Naive thymus-derived CD4-positive, alpha-beta T cell (primary cell): ENCODE measurements around the gene PRRT1. TPM values are rescaled to one million over a fixed set of nuclear protein-coding genes. Genes with fewer than 3 reads are reported as not detected.
"Not testable (repeated sequence)": the region's sequence is repeated elsewhere in the genome, so short reads cannot be mapped to it uniquely, and the experiment has no call there.

Source experiments
- ATAC-seq: fragments of 150-1000 bp; cut with Tn5 transposase; 2 replicates; pipeline ENCODE4 v1.10.0; 2021; ENCODE audit warnings: mild to moderate bottlenecking, moderate library complexity
- CTCF ChIA-PET: fragments of 350-600 bp; sonication (Branson Sonifier 250); formaldehyde crosslinking; loops from one replicate; lab custom pipeline; 2021; ENCODE audit warnings: antibody characterized with exemption; lab: Charles Lee
- POLR2A ChIA-PET: fragments of 350-600 bp; sonication (Branson Sonifier 250); formaldehyde crosslinking; loops from one replicate; lab custom pipeline; 2021; ENCODE audit warnings: antibody characterized with exemption, inconsistent platforms; lab: Charles Lee
- DNase-seq, 9 donors: peaks; one replicate each; pipeline versions ENCODE4 v3.0.0 to v3.0.0-alpha.2; 2020 to 2022; ENCODE audit warnings: mixed read lengths in 1 of 9
- H3K27ac ChIP-seq: one replicate; pipeline ENCODE4 v1.7.0; 2013; ENCODE audit warnings: mild to moderate bottlenecking, low read depth, low read length, moderate library complexity
- H3K27me3 ChIP-seq, 2 donors: one replicate each; pipeline ENCODE4 v1.7.0; 2013; ENCODE audit warnings: low read length in 2 of 2, mild to moderate bottlenecking in 2 of 2, moderate library complexity in 2 of 2; ENCODE audit not compliant: control insufficient read depth in 2 of 2, insufficient read depth in 2 of 2
- H3K36me3 ChIP-seq, 3 experiments: 1 replicate in 2 of 3; 2 replicates in 1 of 3; pipeline ENCODE4 v1.7.0; 2013; ENCODE audit warnings: low read length in 3 of 3, mild to moderate bottlenecking in 3 of 3, moderate library complexity in 1 of 3; ENCODE audit not compliant: insufficient read depth in 3 of 3, control insufficient read depth in 2 of 3
- H3K4me1 ChIP-seq, 2 donors: one replicate each; pipeline ENCODE4 v1.7.0; 2013; ENCODE audit warnings: low read length in 2 of 2, mild to moderate bottlenecking in 2 of 2, moderate library complexity in 1 of 2; ENCODE audit not compliant: control insufficient read depth in 2 of 2, insufficient read depth in 2 of 2
- H3K4me3 ChIP-seq: 2 replicates; pipeline ENCODE4 v1.7.0; 2013; ENCODE audit warnings: mild to moderate bottlenecking, low read length
- H3K9me3 ChIP-seq, 3 experiments: 1 replicate in 2 of 3; 2 replicates in 1 of 3; pipeline ENCODE4 v1.7.0; 2013; ENCODE audit warnings: low read length in 3 of 3; ENCODE audit not compliant: control insufficient read depth in 2 of 3
- H3K27ac Mint-ChIP-seq, 9 donors: one replicate each; pipeline ENCODE4 v1.8.0; 2020 to 2022; ENCODE audit warnings: mixed read lengths in 9 of 9, mild to moderate bottlenecking in 8 of 9, moderate library complexity in 5 of 9, inconsistent platforms in 2 of 9
- H3K27me3 Mint-ChIP-seq, 5 donors: one replicate each; pipeline ENCODE4 v1.8.0; 2021 to 2022; ENCODE audit warnings: mixed read lengths in 5 of 5, mild to moderate bottlenecking in 1 of 5
- H3K36me3 Mint-ChIP-seq, 5 donors: one replicate each; pipeline ENCODE4 v1.8.0; 2020 to 2022; ENCODE audit warnings: mixed read lengths in 5 of 5, mild to moderate bottlenecking in 3 of 5, inconsistent platforms in 1 of 5
- H3K4me1 Mint-ChIP-seq, 7 donors: one replicate each; pipeline ENCODE4 v1.8.0; 2020 to 2022; ENCODE audit warnings: mixed read lengths in 7 of 7, mild to moderate bottlenecking in 3 of 7, inconsistent platforms in 1 of 7
- H3K4me3 Mint-ChIP-seq, 10 donors: one replicate each; pipeline ENCODE4 v1.8.0; 2020 to 2022; ENCODE audit warnings: mild to moderate bottlenecking in 10 of 10, mixed read lengths in 10 of 10, moderate library complexity in 6 of 10, inconsistent platforms in 2 of 10
- H3K9me3 Mint-ChIP-seq, 11 donors: one replicate each; pipeline ENCODE4 v1.8.0; 2020 to 2022; ENCODE audit warnings: mixed read lengths in 11 of 11, mild to moderate bottlenecking in 4 of 11, inconsistent platforms in 1 of 11, moderate library complexity in 1 of 11
- intact Hi-C, 2 donors: fragments of 100-400 bp; cut with micrococcal nuclease; formaldehyde crosslinking; loops; one replicate each; pipeline ENCODE4 v1.15.1; 2023
- polyA plus RNA-seq, 2 donors: library from polyadenylated mRNA; unstranded; fragments of 300-500 nt; fragmentation: Illumina TruSeq; gene quantifications; one replicate each; pipeline ENCODE4 v1.2.3, GENCODE V29; 2021
- total RNA-seq, 6 experiments: library from RNA in 5 of 6; stranded (reverse) in 5 of 6; gene quantifications; 1 replicate in 5 of 6; 2 replicates in 1 of 6; pipeline ENCODE4 v1.2.3 and lab custom pipeline; 2021 to 2026

PRRT1 gene
- total and polyA plus RNA-seq, 7 experiments from 2014 or later = 0.31 to 7.4 (median 3.4) TPM

GRCh38 chr6:32185681-32186131 is 34.0 kb upstream of the PRRT1 start:
- CTCF ChIA-PET, intact Hi-C loops: not testable (repeated sequence)
- peaks cover 10 to 33% (median 30%) of the 10 kb centered on the region in 5 donors for H3K36me3 Mint-ChIP-seq

GRCh38 chr6:32184084-32184640 is 32.4 kb upstream of the PRRT1 start, which contains the start of gene AGER:
Gene AGER, minus strand, starts transcription at chr6:32184253. Its CDS starts 31 bp downstream, at chr6:32184222.
- Mint-ChIP-seq H3K9me3 (no peaks in the 10 kb centered on the region), H3K27ac (peak within 1 kb of the TSS in 8 of 9 donors; percentile 43 to 84 (median 60)), H3K36me3 (peaks cover 10 to 39% (median 27%) of the 10 kb centered on the region in 5 donors), H3K4me1 (peaks cover 46 to 74% (median 64%) of the 10 kb centered on the region in 7 donors), H3K4me3 (no peak within 1 kb of the TSS), H3K27me3 (no peaks in the 10 kb centered on the region)
- ATAC-seq = no peak
- Histone ChIP-seq H3K4me3 (no peak within 1 kb of the TSS), H3K4me1 (peaks cover 11 to 50% of the 10 kb centered on the region in 2 donors), H3K9me3 (no peaks in the 10 kb centered on the region), H3K27me3 (no peaks in the 10 kb centered on the region), H3K36me3 (peaks cover 15 to 69% (median 27%) of the 10 kb centered on the region in 3 experiments), H3K27ac (peak within 1 kb of the TSS; percentile 17)
- intact Hi-C loops = no loop called here
- DNase-seq = no peak
- CTCF ChIA-PET = no interaction called here
- POLR2A ChIA-PET = no interaction called here

More at GRCh38 chr6:32185681-32186131, 34.0 kb upstream of the PRRT1 start:
- H3K4me3 ChIP-seq, H3K9me3 ChIP-seq, H3K9me3 Mint-ChIP-seq, H3K27me3 Mint-ChIP-seq, H3K27me3 ChIP-seq, DNase-seq: not testable (repeated sequence)
- Histone ChIP-seq H3K27ac (peak overlapping the region; percentile 97), H3K4me1 (peaks cover 10 to 44% of the 10 kb centered on the region in 2 donors), H3K36me3 (peaks cover 15 to 66% (median 27%) of the 10 kb centered on the region in 3 experiments)
- POLR2A ChIA-PET = interaction anchor here (1.7 to 10.6 kb wide), 2 partner anchors 6 to 57 kb away, joined by 9 to 259 read pairs; partner anchors contain the start of genes AGPAT1, ATF6B and RNF5
- ATAC-seq = peak; percentile 55
- H3K27ac Mint-ChIP-seq = peak overlapping the region; percentile 73 to 97 (median 91)
- peak overlapping the region in 7 of 10 donors; percentile 25 to 98 (median 75) for H3K4me3 Mint-ChIP-seq
- H3K4me1 Mint-ChIP-seq = peaks cover 37 to 60% (median 55%) of the 10 kb centered on the region in 7 donors

- no peaks in the 10 kb centered on the region for H3K9me3 Mint-ChIP-seq
- ATAC-seq = no peak
- intact Hi-C loops = no loop called here
- CTCF ChIA-PET = no interaction called here
- H3K4me3 ChIP-seq = no peak overlapping the region
- H3K4me1 Mint-ChIP-seq = peaks cover 46 to 74% (median 64%) of the 10 kb centered on the region in 7 donors
- peaks cover 10 to 35% (median 27%) of the 10 kb centered on the region in 5 donors for H3K36me3 Mint-ChIP-seq
- peak overlapping the region; percentile 17 for H3K27ac ChIP-seq
- H3K9me3 ChIP-seq = no peaks in the 10 kb centered on the region
- no peak for DNase-seq
- peak overlapping the region in 7 of 9 donors; percentile 31 to 68 (median 46) for H3K27ac Mint-ChIP-seq
- H3K27me3 ChIP-seq = no peaks in the 10 kb centered on the region
- peaks cover 12 to 53% of the 10 kb centered on the region in 2 donors for H3K4me1 ChIP-seq
- POLR2A ChIA-PET = interaction anchor here (1.2 to 8.1 kb wide), 3 partner anchors 7 to 788 kb away, joined by 4 to 259 read pairs (median 5); partner anchors contain the start of genes FKBPL, GPSM3 and PBX2
- H3K36me3 ChIP-seq = peaks cover 15 to 69% (median 27%) of the 10 kb centered on the region in 3 experiments
- no peak overlapping the region for H3K4me3 Mint-ChIP-seq
- H3K27me3 Mint-ChIP-seq = no peaks in the 10 kb centered on the region
Observed at GRCh38 chr6:32183483-32184083, 31.8 kb upstream of the PRRT1 start.

GRCh38 chr6:32183030-32183429 is 31.3 kb upstream of the PRRT1 start:
- H3K27me3 Mint-ChIP-seq = no peaks in the 10 kb centered on the region
- no peak overlapping the region for H3K4me3 Mint-ChIP-seq
- intact Hi-C loops = no loop called here
- ChIA-PET CTCF (interaction anchor here (0.7 to 1.3 kb wide), 2 partner anchors 10 to 13 kb away, joined by 4 read pairs; partner anchors contain the start of gene GPSM3), POLR2A (interaction anchor here (0.8 to 8.1 kb wide), 4 partner anchors 8 to 789 kb away, joined by 3 to 259 read pairs (median 4); partner anchors contain the start of genes FKBPL, GPSM3 and PBX2)
- DNase-seq = no peak
- H3K4me1 Mint-ChIP-seq = peaks cover 44 to 74% (median 63%) of the 10 kb centered on the region in 7 donors
- H3K27ac Mint-ChIP-seq = peak overlapping the region in 7 of 9 donors; percentile 14 to 84 (median 57)
- H3K9me3 Mint-ChIP-seq = peaks cover 0 to 1% (median 0%) of the 10 kb centered on the region in 11 donors
- peaks cover 10 to 35% (median 27%) of the 10 kb centered on the region in 5 donors for H3K36me3 Mint-ChIP-seq
- H3K27me3 ChIP-seq = no peaks in the 10 kb centered on the region
- peaks cover 15 to 66% (median 27%) of the 10 kb centered on the region in 3 experiments for H3K36me3 ChIP-seq
- no peaks in the 10 kb centered on the region for H3K9me3 ChIP-seq
- H3K4me1 ChIP-seq = peaks cover 10 to 49% of the 10 kb centered on the region in 2 donors
- H3K4me3 ChIP-seq = no peak overlapping the region
- peak overlapping the region; percentile 3 for H3K27ac ChIP-seq
- no peak for ATAC-seq

GRCh38 chr6:32182555-32182981 is 30.8 kb upstream of the PRRT1 start:
- Histone ChIP-seq H3K27ac (peak overlapping the region; percentile 29), H3K9me3 (no peaks in the 10 kb centered on the region), H3K4me3 (no peak overlapping the region), H3K27me3 (no peaks in the 10 kb centered on the region), H3K36me3 (peaks cover 13 to 62% (median 24%) of the 10 kb centered on the region in 3 experiments), H3K4me1 (peaks cover 10 to 44% of the 10 kb centered on the region in 2 donors)
- ATAC-seq (no peak), DNase-seq (no peak)
- Mint-ChIP-seq H3K36me3 (peaks cover 9 to 32% (median 25%) of the 10 kb centered on the region in 5 donors), H3K27ac (peak overlapping the region in 6 of 9 donors; percentile 14 to 84 (median 49)), H3K27me3 (no peaks in the 10 kb centered on the region), H3K4me3 (no peak overlapping the region), H3K9me3 (peaks cover 0 to 2% (median 0%) of the 10 kb centered on the region in 11 donors), H3K4me1 (peaks cover 44 to 73% (median 62%) of the 10 kb centered on the region in 7 donors)
- ChIA-PET POLR2A (interaction anchor here (0.8 to 8.1 kb wide), 4 partner anchors 8 to 789 kb away, joined by 3 to 259 read pairs (median 4); partner anchors contain the start of genes FKBPL, GPSM3 and PBX2), CTCF (interaction anchor here (0.5 to 1.3 kb wide), 3 partner anchors 10 to 105 kb away, joined by 3 to 4 read pairs (median 4); partner anchors contain the start of gene GPSM3)
- intact Hi-C loops = no loop called here
